ENCODE data around the gene PLPP7. TPM values are rescaled to one million over a fixed set of nuclear protein-coding genes. Genes with fewer than 3 reads are reported as not detected.
A peak's percentile ranks its signal among the peaks of the same experiment; 100 is the strongest.
"Not testable (repeated sequence)": the region's sequence is repeated elsewhere in the genome, so short reads cannot be mapped to it uniquely, and the experiment has no call there.

PLPP7 gene
- polyA plus RNA-seq, 1 donor from 2014 or later, result 0.87 TPM

- H3K9me3 ChIP-seq (ENCODE audit: low read length), result no peaks in the 10 kb centered on the region
- H3K27ac ChIP-seq (ENCODE audit: low read length), result no peak overlapping the region
- no peaks in the 10 kb centered on the region for H3F3A ChIP-seq (ENCODE audit: insufficient read depth, low read length, poor library complexity, severe bottlenecking)
- H3K36me3 ChIP-seq (ENCODE audit: insufficient read depth, low read length), result no peaks in the 10 kb centered on the region
- H4K20me1 ChIP-seq (ENCODE audit: insufficient read depth), result no peaks in the 10 kb centered on the region
- H3K79me2 ChIP-seq (replicated peaks; ENCODE audit: insufficient read depth, low read length), result no peaks in the 10 kb centered on the region
- no peak overlapping the region for H2AFZ ChIP-seq (ENCODE audit: low read depth, low read length)
- H3K4me3 ChIP-seq (ENCODE audit: low read length), result no peak overlapping the region
- H3K9ac ChIP-seq (ENCODE audit: low read length), result no peak overlapping the region
- no peak overlapping the region for H3K4me2 ChIP-seq (ENCODE audit: low read length)
- H3K9me2 ChIP-seq (ENCODE audit: insufficient read depth, low read length), result no peaks in the 10 kb centered on the region
- H3K27me3 ChIP-seq (ENCODE audit: insufficient read depth, low read depth, low read length), result no peaks in the 10 kb centered on the region
- TF ChIP-seq CTCF (IDR thresholded peaks at IDR 0.05; ENCODE audit: poor library complexity, severe bottlenecking), result peak; percentile 82
- peak; percentile 85 for TF ChIP-seq SMC3 (conservative IDR thresholded peaks at IDR 0.05; ENCODE audit: poor library complexity)
- TF ChIP-seq POLR2AphosphoS5 (IDR thresholded peaks at IDR 0.05), result no peak
- TF ChIP-seq MXI1 (conservative IDR thresholded peaks at IDR 0.05; ENCODE audit: poor library complexity, severe bottlenecking), result no peak
- no peak for TF ChIP-seq EZH2 (IDR thresholded peaks at IDR 0.05; ENCODE audit: borderline replicate concordance, insufficient read depth, low read length, poor library complexity, severe bottlenecking)
- TF ChIP-seq RAD21 (conservative IDR thresholded peaks at IDR 0.05), result peak; percentile 79
- no peak for TF ChIP-seq TAF1 (IDR thresholded peaks at IDR 0.05; ENCODE audit: low read depth)
- no peak for TF ChIP-seq REST (IDR thresholded peaks at IDR 0.05; ENCODE audit: borderline replicate concordance)
These were observed 60.5 kb downstream of the PLPP7 start for GRCh38 chr9:131349881-131350563.

- H3K79me2 ChIP-seq (replicated peaks; ENCODE audit: insufficient read depth, low read length); H4K20me1 ChIP-seq (ENCODE audit: insufficient read depth); H3F3A ChIP-seq (ENCODE audit: insufficient read depth, low read length, poor library complexity, severe bottlenecking); H3K9me2 ChIP-seq (ENCODE audit: insufficient read depth, low read length); H3K36me3 ChIP-seq (ENCODE audit: insufficient read depth, low read length); H3K4me3 ChIP-seq (ENCODE audit: low read length); H3K27ac ChIP-seq (ENCODE audit: low read length); H3K9ac ChIP-seq (ENCODE audit: low read length); H3K9me3 ChIP-seq (ENCODE audit: low read length); H3K4me2 ChIP-seq (ENCODE audit: low read length); H3K27me3 ChIP-seq (ENCODE audit: insufficient read depth, low read depth, low read length); H2AFZ ChIP-seq (ENCODE audit: low read depth, low read length): not testable (repeated sequence)
These were observed 67.0 kb downstream of the PLPP7 start for GRCh38 chr9:131356479-131356878.

- H2AFZ ChIP-seq (ENCODE audit: low read depth, low read length), result no peak overlapping the region
- no peaks in the 10 kb centered on the region for H3K79me2 ChIP-seq (replicated peaks; ENCODE audit: insufficient read depth, low read length)
- H3K36me3 ChIP-seq (ENCODE audit: insufficient read depth, low read length), result no peaks in the 10 kb centered on the region
- no peak overlapping the region for H3K4me2 ChIP-seq (ENCODE audit: low read length)
- no peak overlapping the region for H3K9ac ChIP-seq (ENCODE audit: low read length)
- no peak overlapping the region for H3K4me3 ChIP-seq (ENCODE audit: low read length)
- no peak for TF ChIP-seq EP300 (conservative IDR thresholded peaks at IDR 0.05; ENCODE audit: poor library complexity, severe bottlenecking)
- no peak for TF ChIP-seq SMC3 (conservative IDR thresholded peaks at IDR 0.05; ENCODE audit: poor library complexity)
- TF ChIP-seq TAF1 (IDR thresholded peaks at IDR 0.05; ENCODE audit: low read depth), result no peak
- TF ChIP-seq CTCF (IDR thresholded peaks at IDR 0.05; ENCODE audit: poor library complexity, severe bottlenecking), result no peak
- TF ChIP-seq EZH2 (IDR thresholded peaks at IDR 0.05; ENCODE audit: borderline replicate concordance, insufficient read depth, low read length, poor library complexity, severe bottlenecking), result no peak
- no peak for TF ChIP-seq RAD21 (conservative IDR thresholded peaks at IDR 0.05)
- TF ChIP-seq REST (IDR thresholded peaks at IDR 0.05; ENCODE audit: borderline replicate concordance), result no peak
- TF ChIP-seq MXI1 (conservative IDR thresholded peaks at IDR 0.05; ENCODE audit: poor library complexity, severe bottlenecking), result no peak
- no peak for TF ChIP-seq POLR2AphosphoS5 (IDR thresholded peaks at IDR 0.05)
- no peaks in the 10 kb centered on the region for H3K9me2 ChIP-seq (ENCODE audit: insufficient read depth, low read length)
- H3K27me3 ChIP-seq (ENCODE audit: insufficient read depth, low read depth, low read length), result no peaks in the 10 kb centered on the region
- H3K27ac ChIP-seq (ENCODE audit: low read length), result no peak overlapping the region
- no peaks in the 10 kb centered on the region for H3K9me3 ChIP-seq (ENCODE audit: low read length)
- H3F3A ChIP-seq (ENCODE audit: insufficient read depth, low read length, poor library complexity, severe bottlenecking), result no peaks in the 10 kb centered on the region
- no peaks in the 10 kb centered on the region for H4K20me1 ChIP-seq (ENCODE audit: insufficient read depth)
These were observed 69.0 kb downstream of the PLPP7 start for GRCh38 chr9:131358556-131358955.
